OCI-M2 (cell line): ENCODE results near the gene CLEC2D.
"Not testable (repeated sequence)": the region's sequence is repeated elsewhere in the genome, so short reads cannot be mapped to it uniquely, and the experiment has no call there.

Experiments used
- DNase-seq: peaks from one replicate; lab custom pipeline; 2025; ENCODE audit not compliant: unreplicated experiment; lab: John Stamatoyannopoulos, UW

CLEC2D gene

DNA sequence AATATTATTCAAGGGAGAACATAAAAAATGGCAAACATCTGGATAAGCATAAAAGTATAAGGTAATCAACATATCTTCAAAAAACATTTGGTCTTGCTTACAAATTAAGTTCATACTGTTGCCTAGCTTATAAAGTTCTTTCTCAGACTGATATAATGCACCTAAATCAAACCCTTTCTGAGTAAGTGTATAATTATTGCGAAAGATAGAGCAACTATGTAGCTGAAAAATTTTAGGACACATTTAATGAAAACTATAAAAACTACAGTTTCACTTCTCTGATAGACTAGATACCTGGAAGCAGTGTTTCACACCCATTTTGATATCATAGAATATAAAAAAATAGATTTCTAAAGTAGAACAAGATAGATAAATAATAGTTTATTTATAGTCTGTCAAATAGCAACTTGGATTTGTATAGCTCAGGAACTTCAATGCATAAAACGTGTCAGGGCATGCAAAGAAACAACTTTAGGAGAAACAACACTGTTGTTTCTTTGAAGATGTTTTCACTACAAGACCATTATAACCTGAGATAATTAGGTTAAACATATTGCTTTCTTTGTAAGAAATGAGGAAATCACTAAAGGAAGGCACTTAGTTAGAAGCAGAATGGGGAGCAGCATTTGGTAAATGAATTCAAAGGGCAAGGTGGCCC, 55.8 kb downstream of the CLEC2D start:
- no peak for DNase-seq

DNA sequence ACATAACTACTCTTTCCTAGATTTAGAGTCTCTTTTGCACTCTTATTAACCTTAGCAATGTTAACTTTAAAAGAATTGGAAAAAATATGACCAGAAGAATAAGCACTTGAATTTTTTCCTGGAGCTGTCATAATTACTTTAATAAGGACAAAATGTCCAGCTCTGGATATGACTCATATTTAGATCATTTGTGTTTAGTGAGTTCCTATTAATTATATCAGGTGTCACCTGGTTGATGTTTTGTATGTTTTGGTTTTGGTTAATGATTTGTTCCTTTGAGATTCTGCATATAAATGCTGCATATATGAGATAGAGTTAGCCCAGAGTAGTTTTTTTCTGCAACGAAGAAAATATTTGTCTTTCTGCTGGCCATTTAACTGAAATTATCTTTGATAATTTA, 58.3 kb downstream of the CLEC2D start:
- DNase-seq: no peak

DNA sequence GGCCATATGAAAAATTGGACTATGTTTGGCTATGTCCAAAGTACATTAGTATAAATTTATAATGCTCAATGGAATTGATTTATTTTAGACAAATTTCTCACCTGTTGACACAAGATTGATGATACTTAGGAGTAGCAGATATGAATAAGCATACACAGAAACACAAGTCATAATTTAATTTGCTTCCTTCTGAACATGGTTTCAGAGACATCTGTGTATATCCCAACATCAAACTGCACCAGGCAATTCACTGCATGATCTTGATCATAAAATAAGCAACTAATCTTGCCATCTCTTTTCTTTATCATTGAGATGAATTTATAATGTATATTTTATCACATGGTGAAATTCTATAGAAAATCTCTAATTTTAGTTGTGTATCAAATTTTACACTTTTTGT, 59.6 kb downstream of the CLEC2D start:
- DNase-seq: no peak

DNA sequence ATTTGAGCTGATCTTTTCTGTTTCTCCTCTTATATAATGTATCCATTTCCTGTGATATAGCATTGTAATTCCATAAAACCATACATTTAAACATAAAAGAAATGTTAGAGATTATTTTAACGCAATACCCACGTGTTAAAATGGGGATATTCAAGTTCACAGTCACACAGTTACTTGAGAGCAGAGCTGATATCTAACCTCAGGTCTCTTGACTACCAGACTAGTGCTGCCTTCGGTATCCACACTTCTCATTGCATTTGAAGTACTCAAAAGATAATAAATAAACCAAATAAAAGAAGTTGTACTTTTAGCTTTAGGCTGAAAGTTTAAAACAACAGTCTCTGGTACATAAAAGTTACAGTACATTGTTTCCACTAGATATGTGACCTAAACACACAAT, 60.5 kb downstream of the CLEC2D start:
- no peak for DNase-seq

DNA sequence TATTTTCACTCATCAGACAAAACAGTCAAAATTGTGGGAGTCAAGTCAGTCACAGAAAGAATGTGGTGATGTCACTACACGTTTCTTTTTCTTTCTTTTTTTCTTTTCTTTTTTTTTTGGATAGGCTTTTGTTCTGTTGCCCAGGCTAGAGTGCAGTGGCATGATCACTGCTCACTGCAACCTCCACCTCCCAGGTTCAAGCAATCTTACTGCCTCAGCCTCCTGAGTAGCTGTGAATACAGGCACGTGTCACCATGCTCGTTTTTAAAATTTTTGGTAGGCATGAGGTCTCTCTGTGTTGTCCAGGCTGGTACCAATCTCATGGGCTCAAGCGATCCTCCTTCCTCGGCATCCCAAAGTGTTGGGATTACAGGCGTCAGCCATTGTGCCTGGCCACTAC, 61.1 kb downstream of the CLEC2D start:
- DNase-seq: no peak

DNA sequence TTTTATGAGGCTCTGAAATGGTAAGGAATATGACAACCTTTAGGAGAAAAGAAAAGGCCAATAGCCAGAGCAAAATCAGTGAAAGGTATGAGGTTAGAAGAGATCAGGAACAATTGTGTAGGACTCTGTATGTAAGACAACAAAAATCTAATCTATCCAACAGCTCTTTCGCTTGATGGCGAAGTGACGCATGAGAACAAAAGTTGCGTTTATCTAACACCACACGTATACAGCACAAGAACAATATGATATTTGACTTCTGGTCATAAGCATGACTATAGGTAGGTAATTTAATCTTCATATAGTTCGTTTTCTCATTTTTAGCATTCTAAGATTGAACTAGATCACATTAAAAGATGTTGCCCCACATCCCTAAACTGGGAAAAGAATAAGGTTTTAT, 61.9 kb downstream of the CLEC2D start:
- no peak for DNase-seq

DNA sequence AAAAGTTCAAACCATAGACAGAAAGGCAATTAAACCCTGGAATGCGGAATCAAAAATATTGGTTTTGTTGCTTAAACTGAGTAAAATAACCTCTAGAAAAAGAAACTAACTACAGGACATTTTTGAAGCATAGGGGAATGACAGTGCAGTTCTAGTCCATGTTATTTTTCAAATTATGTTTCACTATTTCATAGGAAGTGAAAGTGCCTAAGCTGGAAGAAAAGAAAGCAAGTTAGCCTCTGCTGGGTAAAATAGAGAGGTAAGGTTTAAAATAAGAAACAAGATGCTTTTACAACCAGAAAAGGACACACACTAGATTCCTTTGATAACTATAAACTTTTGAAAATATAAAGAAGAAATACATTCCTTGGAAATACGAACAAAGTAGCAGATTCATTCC, 62.3 kb downstream of the CLEC2D start:
- no peak for DNase-seq

DNA sequence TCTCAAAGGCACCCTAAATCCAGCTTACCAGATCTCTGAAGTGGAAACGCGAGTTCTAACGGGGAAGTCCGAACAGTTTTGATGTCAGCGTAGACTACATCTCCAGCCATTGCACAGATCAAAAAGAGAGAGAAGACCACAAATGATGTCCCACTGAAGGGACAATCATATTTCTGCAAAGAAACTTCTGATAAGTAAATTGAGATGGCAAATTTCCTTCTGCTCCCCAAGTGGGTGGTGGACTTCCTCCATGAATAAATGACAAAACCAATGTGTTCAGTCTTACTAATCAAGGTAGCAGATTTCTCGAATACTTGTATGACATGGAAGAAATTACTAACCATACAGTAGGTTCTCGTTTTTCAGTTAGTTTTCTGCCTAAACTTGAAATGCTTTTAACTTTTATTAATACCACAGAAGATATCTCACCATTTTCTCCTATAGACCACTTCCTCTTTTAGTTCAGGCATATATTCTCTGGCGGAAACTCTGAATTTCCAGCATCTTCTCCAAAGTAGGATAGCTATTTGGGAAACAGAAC, 63.5 kb downstream of the CLEC2D start, which contains the start of gene CLECL1:
Gene CLECL1 (minus strand): TSS at position 177 of the 541 bp plus-strand sequence.
- DNase-seq: no peak

DNA sequence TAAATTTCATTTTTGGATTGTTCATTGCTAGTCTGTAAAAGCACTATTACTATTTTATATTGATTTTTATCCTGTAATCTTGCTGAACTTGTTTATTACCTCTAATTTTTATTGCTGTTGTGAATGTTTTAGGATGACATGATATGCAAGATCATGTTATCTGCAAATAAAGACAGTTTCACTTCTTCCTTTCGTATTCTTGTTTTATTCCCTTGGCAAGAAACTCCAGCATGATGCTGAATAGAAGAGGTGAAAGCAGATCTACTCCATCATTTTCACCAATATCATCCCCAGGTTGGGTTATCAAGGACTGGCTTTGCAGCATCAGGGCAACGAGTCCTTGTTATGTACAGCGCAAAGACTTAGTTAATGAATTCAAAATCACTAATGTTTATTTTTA, 66.1 kb downstream of the CLEC2D start:
- no peak for DNase-seq

DNA sequence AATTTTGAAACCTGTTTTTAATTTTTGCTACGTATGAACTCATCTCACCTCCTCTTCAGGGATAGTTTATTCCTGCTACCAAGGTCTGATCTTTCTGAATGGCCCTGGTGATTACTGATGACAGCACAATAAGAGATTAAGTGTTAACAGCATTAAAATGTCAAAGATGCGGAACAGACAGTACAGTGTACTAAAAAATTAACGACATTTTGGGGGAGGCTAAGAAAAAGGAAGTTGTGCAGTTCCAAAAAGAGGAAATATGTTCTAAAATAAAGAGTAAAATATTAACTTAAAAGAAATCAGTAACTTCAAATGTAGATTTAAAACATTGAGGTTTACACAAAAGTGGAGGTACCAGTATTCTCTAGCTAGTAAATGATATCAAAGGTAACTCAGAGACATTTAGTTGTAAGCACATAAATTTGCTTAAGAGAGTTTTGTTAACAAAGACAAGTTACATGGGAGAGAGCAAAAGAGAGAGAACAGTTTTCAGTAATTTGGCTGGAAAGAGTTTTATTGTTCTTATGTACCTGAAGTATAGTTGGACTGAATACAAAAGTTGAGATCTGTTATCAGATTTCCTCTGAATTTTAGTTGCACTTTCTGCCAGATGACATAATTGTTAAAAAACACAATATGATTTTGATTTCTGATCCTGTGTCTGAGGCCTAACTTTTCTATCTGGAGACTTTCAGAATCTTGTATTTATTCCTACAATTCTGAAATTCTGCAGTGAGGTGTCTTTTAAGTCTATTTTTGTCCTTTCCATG, 67.6 kb downstream of the CLEC2D start:
- DNase-seq: no peak

DNA sequence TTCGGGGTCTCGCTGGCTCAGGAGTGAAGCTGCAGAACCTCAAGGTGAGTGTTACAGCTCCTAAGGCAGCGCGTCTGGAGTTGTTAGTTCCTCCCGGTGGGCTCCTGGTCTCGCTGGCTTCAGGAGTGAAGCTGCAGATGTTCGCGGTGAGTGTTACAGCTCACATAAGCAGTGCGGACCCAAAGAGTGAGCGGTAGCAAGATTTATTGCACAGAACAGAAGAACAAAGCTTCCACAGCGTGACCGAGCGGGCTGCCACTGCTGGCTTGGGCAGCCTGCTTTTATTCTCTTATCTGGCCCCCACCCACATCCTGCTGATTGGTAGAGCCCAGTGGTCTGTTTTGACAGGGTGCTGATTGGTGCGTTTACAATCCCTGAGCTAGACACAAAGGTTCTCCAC, 69.4 kb downstream of the CLEC2D start:
- not testable (repeated sequence) for DNase-seq

DNA sequence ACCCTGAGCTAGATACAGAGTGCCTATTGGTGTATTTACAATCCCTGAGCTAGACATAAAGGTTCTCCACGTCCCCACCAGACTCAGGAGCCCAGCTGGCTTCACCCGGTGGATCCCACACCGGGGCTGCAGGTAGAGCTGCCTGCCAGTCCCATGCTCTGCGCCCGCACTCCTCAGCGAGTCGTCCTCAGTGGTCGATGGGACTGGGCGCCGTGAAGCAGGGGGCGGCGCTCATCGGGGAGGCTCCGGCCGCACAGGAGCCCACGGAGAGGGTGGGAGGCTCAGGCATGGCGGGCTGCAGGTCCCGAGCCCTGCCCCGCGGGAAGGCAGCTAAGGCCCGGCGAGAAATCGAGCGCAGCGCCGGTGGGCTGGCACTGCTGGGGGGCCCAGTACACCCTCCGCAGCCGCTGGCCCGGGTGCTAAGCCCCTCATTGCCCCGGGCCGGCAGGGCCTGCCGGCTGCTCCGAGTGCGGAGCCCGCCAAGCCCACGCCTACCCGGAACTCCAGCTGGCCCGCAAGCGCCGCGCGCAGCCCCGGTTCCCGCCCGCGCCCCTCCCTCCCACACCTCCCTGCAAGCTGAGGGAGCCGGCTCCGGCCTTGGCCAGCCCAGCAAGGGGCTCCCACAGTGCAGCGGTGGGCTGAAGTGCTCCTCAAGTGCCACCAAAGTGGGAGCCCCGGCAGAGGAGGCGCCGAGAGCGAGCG, 70.0 kb downstream of the CLEC2D start:
- DNase-seq: not testable (repeated sequence)

DNA sequence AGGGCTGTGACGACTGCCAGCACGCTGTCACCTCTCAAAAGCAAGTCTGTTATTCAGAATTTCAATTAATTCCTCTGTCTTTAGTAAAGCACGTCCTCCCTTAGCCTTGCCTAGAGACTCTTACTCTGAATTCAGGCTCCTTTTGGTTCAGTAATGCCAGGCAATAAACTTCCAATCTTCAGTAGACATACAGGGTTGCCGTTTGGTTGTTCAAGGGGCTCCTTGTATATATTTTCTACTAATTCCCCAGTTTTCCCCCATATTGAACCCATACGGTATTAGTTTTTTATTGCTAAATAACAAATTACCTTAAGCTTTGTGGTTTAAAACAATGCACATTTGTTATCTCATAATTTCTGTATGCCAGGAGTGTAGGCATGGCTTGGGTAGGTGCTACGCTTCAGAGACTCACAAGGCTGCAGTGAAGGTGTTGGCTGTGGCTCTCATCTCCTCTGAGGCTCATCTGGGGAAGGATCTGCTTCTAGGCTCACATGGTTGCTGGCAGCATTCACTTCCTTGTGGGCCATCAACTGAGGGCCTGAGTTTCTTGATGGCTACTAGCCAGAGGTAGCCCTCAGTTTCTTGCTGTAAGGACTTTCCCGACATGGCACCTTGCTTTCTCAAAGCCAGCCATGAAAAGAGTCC, 70.7 kb downstream of the CLEC2D start:
- DNase-seq: no peak

DNA sequence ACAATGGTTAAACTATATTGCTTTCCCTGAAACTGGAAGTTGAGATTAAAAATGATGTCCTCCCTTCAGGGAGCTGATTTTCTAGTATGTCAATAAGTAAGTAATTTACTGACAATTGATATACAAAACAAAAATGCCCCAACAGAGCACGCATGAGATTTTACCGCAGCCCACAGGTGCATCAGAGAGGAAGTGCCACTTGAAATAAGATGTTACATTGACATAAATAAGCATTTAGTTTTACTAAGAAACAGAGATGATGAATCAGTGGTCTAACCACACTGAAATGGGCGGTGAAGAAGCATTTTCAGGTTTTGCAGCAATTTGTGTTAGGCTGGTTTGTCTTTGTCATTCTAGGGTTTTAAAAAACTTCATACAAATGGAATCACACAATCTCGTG, 72.2 kb downstream of the CLEC2D start:
- DNase-seq: no peak

DNA sequence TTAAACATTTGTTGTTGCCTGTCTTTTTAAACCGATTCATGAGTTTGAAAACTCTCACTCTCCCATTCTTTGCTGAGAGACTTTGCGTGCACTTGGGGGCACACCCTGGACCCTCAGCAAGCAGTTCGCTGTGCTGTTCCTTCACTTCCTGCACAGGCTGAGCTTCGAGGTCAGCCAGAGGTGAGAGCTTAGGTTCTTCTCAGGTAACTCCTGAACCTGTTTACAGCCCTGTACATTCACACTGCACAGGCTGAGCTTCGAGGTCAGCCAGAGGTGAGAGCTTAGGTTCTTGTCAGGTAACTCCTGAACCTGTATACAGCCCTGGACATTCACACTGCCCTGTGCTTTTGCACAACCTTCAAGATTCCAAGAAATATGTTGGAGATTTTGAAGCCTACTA, 73.1 kb downstream of the CLEC2D start:
- DNase-seq: no peak

DNA sequence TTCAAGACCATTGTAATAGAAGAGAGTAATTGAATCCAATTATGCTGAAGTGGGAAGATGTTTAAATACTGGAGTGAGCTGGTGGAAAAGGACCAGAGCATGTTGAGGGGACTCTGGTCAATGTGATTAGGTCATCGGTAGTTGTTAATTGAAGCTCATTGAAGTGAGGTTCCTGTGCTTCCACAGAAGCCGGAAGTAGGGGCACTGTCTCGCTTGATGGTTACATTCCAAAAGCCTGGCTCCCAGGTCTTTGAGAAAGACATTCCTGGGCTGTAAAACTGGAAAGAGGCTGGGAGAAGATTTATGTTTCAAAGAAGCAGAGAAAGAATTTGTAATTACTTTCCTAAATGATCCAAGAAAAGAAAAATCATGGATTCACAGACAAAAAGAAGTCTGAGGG, 75.7 kb downstream of the CLEC2D start:
- no peak for DNase-seq
